Spleen (tissue), 11 donors: ENCODE data around the gene PALD1. TPM values are rescaled to one million over a fixed set of nuclear protein-coding genes. Genes with fewer than 3 reads are reported as not detected.

Source experiments
- DNase-seq: peaks from one replicate; pipeline ENCODE4 v3.0.0-alpha.2; 2020
- H3K27ac ChIP-seq, 8 donors: fragments of 200-600 bp; sonication (generic) in 7 of 8; 1 replicate in 4 of 8; 2 replicates in 4 of 8; pipeline versions ENCODE4 v1.5.0 to v1.8.0; 2016 to 2021; ENCODE audit warnings: inconsistent platforms in 4 of 8, mild to moderate bottlenecking in 4 of 8, moderate library complexity in 1 of 8
- H3K27me3 ChIP-seq, 7 donors: fragments of 200-600 bp; sonication (generic) in 6 of 7; replicated peaks in 1 of 7; 1 replicate in 4 of 7; 2 replicates in 3 of 7; pipeline versions ENCODE4 v1.5.0 to v1.8.0; 2016 to 2021; ENCODE audit warnings: inconsistent platforms in 3 of 7, mild to moderate bottlenecking in 1 of 7
- H3K36me3 ChIP-seq, 6 donors: fragments of 200-600 bp; sonication (generic) in 5 of 6; 1 replicate in 4 of 6; 2 replicates in 2 of 6; pipeline versions ENCODE4 v1.5.0 to v1.8.0; 2016 to 2021; ENCODE audit warnings: inconsistent platforms in 2 of 6
- H3K4me1 ChIP-seq, 6 donors: fragments of 200-600 bp; sonication (generic) in 5 of 6; 1 replicate in 3 of 6; 2 replicates in 3 of 6; pipeline versions ENCODE4 v1.5.0 to v1.8.0; 2016 to 2021; ENCODE audit warnings: inconsistent platforms in 3 of 6
- H3K4me3 ChIP-seq, 8 donors: fragments of 200-600 bp; sonication (generic) in 7 of 8; 1 replicate in 4 of 8; 2 replicates in 4 of 8; pipeline versions ENCODE4 v1.5.0 to v1.8.0; 2016 to 2021; ENCODE audit warnings: inconsistent platforms in 4 of 8, mild to moderate bottlenecking in 4 of 8, moderate library complexity in 2 of 8
- H3K9me3 ChIP-seq, 8 donors: fragments of 200-600 bp; sonication (generic) in 7 of 8; 1 replicate in 4 of 8; 2 replicates in 4 of 8; pipeline versions ENCODE4 v1.5.0 to v1.8.0; 2016 to 2021; ENCODE audit warnings: inconsistent platforms in 4 of 8
- CTCF ChIP-seq, 11 experiments: fragments of 200-600 bp in 7 of 11; fragments of 450-650 bp in 4 of 11; sonication (generic) in 4 of 11; IDR thresholded peaks in 8 of 11; conservative IDR thresholded peaks in 3 of 11; 1 replicate in 7 of 11; 2 replicates in 4 of 11; pipeline versions ENCODE4 v1.4.0 to v1.8.0; 2016 to 2021; ENCODE audit warnings: antibody characterized with exemption in 11 of 11, inconsistent platforms in 4 of 11, mild to moderate bottlenecking in 1 of 11
- POLR2A ChIP-seq, 3 donors: fragments of 450-650 bp; IDR thresholded peaks; one replicate each; pipeline ENCODE4 v1.5.1; 2017; ENCODE audit warnings: antibody characterized with exemption in 3 of 3, mild to moderate bottlenecking in 1 of 3
- POLR2AphosphoS5 ChIP-seq, 3 donors: sonication (generic); formaldehyde crosslinking; IDR thresholded peaks; one replicate each; pipeline ENCODE4 v1.5.1; 2017; ENCODE audit warnings: antibody characterized with exemption in 3 of 3
- WGBS, 5 donors: extraction: QIAGEN DNeasy Blood & Tissue Kit in 3 of 5; methylation state at CpG; one replicate each; pipeline versions ENCODE4 v1.1.5 to v1.1.7; 2013 to 2018; 5-methylcytosine and 5-hydroxymethylcytosine counted together
- intact Hi-C: fragments of 100-400 bp; cut with DNase I; formaldehyde crosslinking; loops from one replicate; pipeline ENCODE4 v1.15.0; 2023; ENCODE audit warnings: low total_unique reads
- polyA plus RNA-seq, 3 donors: library from polyadenylated mRNA; stranded (reverse); fragments of 200-250 nt; gene quantifications; one replicate each; pipeline ENCODE4 v1.2.1, GENCODE V29; 2013
- total RNA-seq, 7 donors: library from RNA; depleted of rRNA in 3 of 7; stranded (reverse); fragments of >200 nt in 3 of 7; fragmentation: NEBNext Ultra II Directional in 4 of 7; extraction: Animal tissue kit (Norgen Biotek cat#: 25700) in 4 of 7; gene quantifications; one replicate each; pipeline versions ENCODE4 v1.1.0 to v1.2.1, GENCODE V29; 2016 to 2021
- donor health status: healthy with polysubstance abuse.
- donor health status: DM: no; HTN: no; CAD: no; lungs with moderate emphysema.
- donor health status: DM: no; HTN: no; CAD: no.
- donor health status: Bipolar disorder and iron deficiency.
- donor health status: healthy.
- donor health status: DM: no; HTN: no; CAD: no.
- donor health status: DM: yes; HTN: yes; CAD: no.

Gene PALD1
- total and polyA plus RNA-seq, 10 donors = 7.7 to 27.8 (median 19.5) TPM

GRCh38 chr10:70515035-70515667 lies 36.6 kb downstream of the PALD1 start:
- TF ChIP-seq POLR2AphosphoS5 (IDR thresholded peaks at IDR 0.05) = no peak
- no peak for TF ChIP-seq CTCF (IDR thresholded peaks at IDR 0.05 in 8 of 11, conservative IDR thresholded peaks at IDR 0.05 in 3 of 11)
- no peak for TF ChIP-seq POLR2A (IDR thresholded peaks at IDR 0.05)
- intact Hi-C loops = no loop called here
- no peak overlapping the region for H3K4me3 ChIP-seq
- no peaks in the 10 kb centered on the region for H3K9me3 ChIP-seq
- WGBS, 5 donors = 81 to 92% (median 88%) methylated on average over 7 to 8 of the region's 8 CpGs
- H3K36me3 ChIP-seq = no peaks in the 10 kb centered on the region
- H3K27ac ChIP-seq = no peak overlapping the region
- H3K4me1 ChIP-seq = peaks cover 10 to 52% (median 37%) of the 10 kb centered on the region in 6 donors
- no peak for DNase-seq
- no peaks in the 10 kb centered on the region for H3K27me3 ChIP-seq

- 88 to 96% (median 90%) methylated on average over 5 of the region's 5 CpGs for WGBS, 5 donors
- H3K36me3 ChIP-seq = no peaks in the 10 kb centered on the region
- no peak overlapping the region for H3K4me3 ChIP-seq
- H3K4me1 ChIP-seq = peaks cover 10 to 34% (median 24%) of the 10 kb centered on the region in 6 donors
- H3K27ac ChIP-seq = no peak overlapping the region
- no peaks in the 10 kb centered on the region for H3K27me3 ChIP-seq
- DNase-seq = no peak
- no peak for TF ChIP-seq POLR2AphosphoS5 (IDR thresholded peaks at IDR 0.05)
- no peak for TF ChIP-seq CTCF (IDR thresholded peaks at IDR 0.05 in 8 of 11, conservative IDR thresholded peaks at IDR 0.05 in 3 of 11)
- no peak for TF ChIP-seq POLR2A (IDR thresholded peaks at IDR 0.05)
- no peaks in the 10 kb centered on the region for H3K9me3 ChIP-seq
- intact Hi-C loops = no loop called here
These were observed 40.1 kb downstream of the PALD1 start for GRCh38 chr10:70518695-70519094.

GRCh38 chr10:70523057-70523456 lies 44.5 kb downstream of the PALD1 start:
- Histone ChIP-seq H3K4me1 (peaks cover 0 to 18% (median 13%) of the 10 kb centered on the region in 6 donors), H3K27ac (no peak overlapping the region), H3K4me3 (no peak overlapping the region), H3K27me3 (no peaks in the 10 kb centered on the region), H3K9me3 (no peaks in the 10 kb centered on the region), H3K36me3 (peaks cover 0 to 9% (median 0%) of the 10 kb centered on the region in 6 donors)
- no peak for DNase-seq
- TF ChIP-seq POLR2AphosphoS5 (IDR thresholded peaks at IDR 0.05) (peak in 1 of 3 donors; percentile 44), CTCF (IDR thresholded peaks at IDR 0.05 in 8 of 11, conservative IDR thresholded peaks at IDR 0.05 in 3 of 11) (no peak)
- intact Hi-C loops = no loop called here
- 50 to 67% (median 66%) methylated on average over 5 to 6 of the region's 6 CpGs for WGBS, 5 donors

GRCh38 chr10:70523549-70523948 lies 45.0 kb downstream of the PALD1 start:
- TF ChIP-seq CTCF (IDR thresholded peaks at IDR 0.05 in 8 of 11, conservative IDR thresholded peaks at IDR 0.05 in 3 of 11) (no peak), POLR2A (IDR thresholded peaks at IDR 0.05) (no peak), POLR2AphosphoS5 (IDR thresholded peaks at IDR 0.05) (no peak)
- intact Hi-C loops = no loop called here
- H3K27ac ChIP-seq = no peak overlapping the region

More at GRCh38 chr10:70523549-70523948, 45.0 kb downstream of the PALD1 start:
- peaks cover 0 to 9% (median 0%) of the 10 kb centered on the region in 6 donors for H3K36me3 ChIP-seq
- peaks cover 0 to 18% (median 13%) of the 10 kb centered on the region in 6 donors for H3K4me1 ChIP-seq
- no peak for DNase-seq
- WGBS, 5 donors = 84 to 95% (median 92%) methylated on average over 4 of the region's 4 CpGs
- H3K9me3 ChIP-seq = no peaks in the 10 kb centered on the region
- no peak overlapping the region for H3K4me3 ChIP-seq
- H3K27me3 ChIP-seq = no peaks in the 10 kb centered on the region
